T-helper 1 cell treated with Interleukin-12 subunit alpha and Interleukin-12 subunit beta and Interleukin-4 antibody, amounts not matched to agents 30 ng/mL and 1 ng/mL, for 36 hours (primary cell): ENCODE results near the gene ZBTB20. TPM values are rescaled to one million over a fixed set of nuclear protein-coding genes. Genes with fewer than 3 reads are reported as not detected.
"Not testable (repeated sequence)": the region's sequence is repeated elsewhere in the genome, so short reads cannot be mapped to it uniquely, and the experiment has no call there.

Experiments
- intact Hi-C: fragments of 100-400 bp; cut with micrococcal nuclease; formaldehyde crosslinking; loops from one replicate; pipeline ENCODE4 v1.15.1; 2024
- total RNA-seq: library from RNA; stranded (reverse); gene quantifications from 2 replicates; pipeline ENCODE4 v1.2.3, GENCODE V29; 2022

ZBTB20 gene
- total RNA-seq, result 10.2 and 11.5 TPM in 2 replicates

DNA sequence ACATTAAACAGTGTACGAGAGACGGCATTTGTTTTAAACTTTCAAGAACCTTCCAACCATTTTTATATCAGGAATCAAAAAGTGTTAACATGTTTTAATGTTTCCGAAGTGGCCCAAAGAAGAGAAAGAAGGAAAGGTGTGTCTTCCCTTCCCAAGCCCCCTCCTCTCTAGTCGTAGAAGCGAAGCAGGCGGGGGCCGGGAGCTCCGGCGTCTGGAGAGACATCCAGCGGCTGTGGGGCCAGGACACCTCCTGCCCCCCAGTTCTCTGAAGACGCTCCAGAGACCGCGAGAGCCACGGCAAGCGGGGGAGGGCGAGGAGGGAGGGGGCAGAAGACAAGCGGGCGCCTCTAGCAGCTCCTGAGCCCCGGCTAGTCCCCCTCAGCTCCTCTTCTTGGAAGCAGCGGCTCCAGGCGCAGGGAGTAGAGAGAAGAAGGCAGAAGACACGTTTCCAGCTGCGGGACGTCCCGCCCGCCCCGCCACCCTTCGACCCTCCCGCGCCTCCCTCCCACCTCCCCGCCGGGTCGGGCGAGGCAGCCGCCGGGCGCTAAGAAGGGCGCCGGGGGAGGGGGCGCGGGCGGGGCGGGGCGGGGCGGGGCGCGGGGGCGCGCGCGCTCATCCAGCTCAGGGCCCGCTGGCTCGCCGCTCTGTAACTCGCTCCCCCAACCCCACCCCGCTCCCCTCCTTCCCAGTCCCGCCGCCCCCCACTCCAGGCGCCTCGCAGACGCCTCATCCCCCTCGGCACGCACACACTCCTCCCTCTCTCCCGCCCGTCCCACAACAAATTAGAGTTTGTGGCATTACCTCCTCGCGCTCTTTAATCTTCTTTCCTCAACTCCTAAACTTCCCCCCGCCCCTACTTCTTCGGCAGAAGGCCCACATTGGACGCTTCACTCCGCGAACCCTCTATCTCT lies at the start of gene ZBTB20:
ZBTB20 (minus strand) TSS at position 871 of the 911 bp plus-strand sequence.
- intact Hi-C loops, result loop anchor here (1.0 to 10.0 kb wide), 12 partner anchors 19 to 1631 kb away; partner anchors contain the start of genes CCDC191, NAA50, QTRT2 and SPICE1

DNA sequence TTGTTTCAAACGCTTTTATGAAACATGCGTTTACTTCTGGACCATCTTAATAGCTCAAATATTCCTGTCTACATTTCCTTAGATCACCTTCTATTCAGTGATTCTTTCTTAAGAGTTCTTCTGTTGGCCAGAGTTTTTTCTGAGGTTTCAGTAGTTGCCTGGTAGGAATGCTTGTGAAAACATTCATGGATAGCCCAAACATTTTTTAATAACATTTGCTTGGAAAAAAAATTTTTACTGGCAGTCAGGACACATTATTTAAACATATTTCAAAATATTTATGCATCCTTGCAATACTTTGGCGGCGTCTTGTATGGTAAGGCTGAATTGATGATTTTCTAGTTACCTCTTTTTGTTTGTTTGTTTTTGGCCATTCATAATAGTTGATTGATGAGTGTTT lies 47.4 kb upstream of the ZBTB20 start:
- intact Hi-C loops, result no loop called here

DNA sequence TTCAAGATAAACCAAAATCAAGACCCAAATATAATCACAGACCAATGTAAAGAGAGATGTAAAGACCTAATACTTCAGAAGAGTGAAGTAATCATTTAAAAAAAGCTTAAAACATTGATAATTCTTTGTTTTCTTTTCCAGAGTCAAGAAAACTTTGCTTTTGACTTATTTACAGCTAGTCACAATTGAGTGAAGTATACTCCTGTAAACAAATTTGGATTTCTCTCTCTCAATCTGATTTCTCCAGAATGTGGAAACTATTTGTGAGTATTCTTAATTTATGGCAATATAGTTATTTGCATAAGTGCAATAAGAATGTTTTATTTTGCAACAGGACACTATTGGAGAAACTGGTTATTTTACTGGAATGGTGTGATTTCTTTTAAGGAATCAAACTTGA lies 43.7 kb upstream of the ZBTB20 start:
- intact Hi-C loops, result no loop called here

DNA sequence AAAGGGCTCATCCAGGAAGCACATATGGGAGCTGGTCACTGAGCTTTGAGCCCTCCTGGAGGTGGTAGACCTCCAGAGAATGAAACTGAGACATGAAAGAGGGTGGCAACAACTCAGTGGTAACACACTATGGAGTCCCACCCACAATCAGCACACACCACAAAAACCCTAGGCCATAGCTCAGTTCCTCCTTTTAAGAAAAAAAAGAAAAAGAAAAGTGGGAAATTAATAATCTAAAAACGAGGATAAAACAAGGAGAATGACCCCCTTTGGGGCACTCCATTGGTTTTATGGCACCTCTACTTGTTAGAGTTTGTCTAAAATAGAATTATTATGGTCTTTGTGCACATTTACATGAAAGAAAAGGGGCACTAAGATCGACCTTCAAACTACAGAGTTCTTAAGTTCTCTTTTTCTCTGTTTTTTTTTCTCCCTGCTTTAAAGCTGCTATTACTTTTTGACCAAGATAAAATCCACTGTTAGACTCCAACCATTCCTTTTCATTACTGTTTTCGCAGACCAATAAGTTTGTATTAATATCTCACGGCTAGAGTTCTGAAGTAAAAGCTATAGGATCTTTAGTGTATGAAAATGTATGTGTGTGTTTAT lies 40.2 kb upstream of the ZBTB20 start:
- intact Hi-C loops, result no loop called here

DNA sequence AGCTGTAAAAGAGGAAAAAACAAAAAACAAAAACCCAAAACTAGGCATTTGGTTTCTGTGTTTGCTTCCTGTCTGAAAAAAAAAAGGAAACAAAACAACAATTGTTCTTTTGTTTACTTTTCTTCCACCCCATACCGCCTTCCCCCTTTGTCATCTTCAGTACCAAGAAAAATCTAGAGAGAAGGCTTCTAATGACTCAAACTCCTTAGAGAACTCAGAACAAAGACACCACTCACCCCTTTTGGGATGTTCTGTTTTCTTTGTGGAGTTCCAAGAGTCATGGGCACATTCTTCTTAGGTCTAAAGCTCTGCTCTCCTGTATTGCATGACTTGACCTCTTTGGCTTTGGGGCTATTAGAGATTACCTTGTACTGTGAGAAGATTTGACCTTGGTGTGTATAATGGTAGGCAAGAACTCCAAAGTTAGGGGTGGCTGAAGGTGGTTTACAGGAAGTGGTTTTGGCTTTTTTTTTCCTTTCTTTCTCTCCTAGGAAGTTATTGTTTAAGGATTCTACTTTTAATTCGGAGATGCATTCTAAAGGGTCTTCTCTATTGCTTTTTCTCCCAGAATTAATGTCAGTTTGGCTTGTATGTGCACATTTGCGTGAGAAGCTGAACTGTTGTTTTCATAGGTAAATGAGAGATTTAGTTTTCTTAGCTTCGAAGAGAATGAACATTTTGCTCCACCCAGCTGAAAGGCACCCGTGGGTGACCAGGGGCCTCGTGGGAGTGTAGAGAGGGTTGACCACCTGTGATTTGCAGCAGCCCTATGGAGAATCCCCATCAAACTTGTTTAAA lies 39.5 kb upstream of the ZBTB20 start:
- intact Hi-C loops, result no loop called here

GRCh38 chr3:115184859-115185572 lies 37.9 kb upstream of the ZBTB20 start:
- intact Hi-C loops, result not testable (repeated sequence)

DNA sequence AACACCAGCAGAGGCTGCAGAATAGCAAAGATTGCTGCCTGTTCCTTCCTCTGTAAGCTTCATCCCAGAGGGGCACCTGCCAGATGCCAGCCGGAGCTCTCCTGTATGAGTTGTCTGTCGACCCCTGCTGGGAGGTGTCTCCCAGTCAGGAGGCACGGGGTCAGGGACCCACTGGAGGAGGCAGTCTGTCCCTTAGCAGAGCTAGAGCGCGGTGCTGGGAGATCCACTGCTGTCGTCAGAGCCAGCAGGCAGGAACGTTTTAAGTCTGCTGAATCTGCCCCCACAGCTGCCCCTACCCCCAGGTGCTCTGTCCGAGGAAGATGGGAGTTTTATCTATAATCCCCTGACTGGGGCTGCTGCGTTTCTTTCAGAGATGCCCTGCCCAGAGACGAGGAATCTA lies 31.8 kb upstream of the ZBTB20 start:
- intact Hi-C loops, result not testable (repeated sequence)

- intact Hi-C loops, result loop anchor here (1.0 to 10.0 kb wide), 4 partner anchors 78 to 343 kb away; no protein-coding TSS in a partner anchor
Measured at GRCh38 chr3:115169808-115170207, 22.7 kb upstream of the ZBTB20 start.

DNA sequence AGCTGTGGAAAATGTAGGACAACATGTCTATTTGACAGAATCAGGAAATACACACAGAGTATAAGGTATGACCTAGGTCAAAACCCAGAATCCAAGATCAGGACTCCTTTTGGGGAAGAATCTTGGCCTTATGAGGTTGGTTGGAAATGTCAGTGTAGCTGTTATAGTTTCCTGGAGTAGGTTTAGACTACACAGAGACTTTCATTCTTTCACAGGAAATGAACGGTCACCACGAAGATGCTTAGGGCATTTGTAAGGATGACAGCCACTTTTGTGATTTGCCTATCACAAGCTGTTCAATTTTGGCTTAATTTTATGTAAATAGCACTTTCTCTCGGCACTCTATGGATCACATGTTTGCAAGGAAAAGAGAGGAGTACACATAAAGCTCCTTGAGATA lies 18.6 kb upstream of the ZBTB20 start:
- intact Hi-C loops, result loop anchor here (1.0 to 10.0 kb wide), 3 partner anchors 18 to 301 kb away; partner anchors contain the start of gene ZBTB20

- intact Hi-C loops, result loop anchor here (1.0 to 10.0 kb wide), 3 partner anchors 18 to 300 kb away; partner anchors contain the start of gene ZBTB20
Measured at GRCh38 chr3:115165266-115165665, 18.2 kb upstream of the ZBTB20 start.

DNA sequence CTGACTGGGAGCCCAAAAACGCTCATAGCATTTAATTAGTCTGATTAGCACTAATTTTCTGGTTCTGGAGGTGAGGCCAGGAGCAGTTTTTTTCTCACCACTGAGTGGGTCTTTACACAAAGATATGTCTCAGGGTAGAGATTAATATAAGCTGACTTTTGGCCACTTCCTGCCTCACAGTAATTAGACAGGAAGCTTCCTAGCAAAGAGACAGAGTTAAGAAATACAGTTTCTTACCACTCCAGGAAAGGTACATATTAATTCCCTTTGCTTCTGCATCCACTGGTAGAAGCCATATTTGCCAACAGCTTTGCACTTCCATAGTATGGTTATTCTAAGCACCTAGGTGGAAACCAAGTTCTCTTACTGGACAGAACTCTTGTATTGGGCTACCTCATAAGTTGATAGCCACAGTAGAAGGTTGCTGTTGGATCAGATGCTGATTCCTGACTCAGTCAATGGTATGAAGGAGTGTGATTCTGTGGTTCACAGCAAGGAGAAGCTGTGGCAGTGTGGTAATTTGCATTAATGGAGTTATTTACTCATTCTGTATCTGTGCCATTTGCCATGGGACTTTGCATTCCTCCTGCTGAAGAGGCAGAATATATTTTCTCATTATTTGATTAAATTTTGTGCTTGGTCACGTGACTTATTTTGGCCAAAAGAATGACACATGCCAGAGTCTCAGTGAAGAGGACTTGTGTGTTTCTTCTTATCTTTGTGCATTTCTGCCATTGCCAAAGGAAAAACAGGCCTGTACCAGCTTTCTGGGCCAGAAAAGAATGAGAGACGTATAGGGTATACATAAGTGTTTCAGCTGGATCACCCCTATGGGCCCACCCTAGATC lies 17.5 kb upstream of the ZBTB20 start:
- intact Hi-C loops, result loop anchor here (1.0 to 10.0 kb wide), 3 partner anchors 17 to 300 kb away; partner anchors contain the start of gene ZBTB20

DNA sequence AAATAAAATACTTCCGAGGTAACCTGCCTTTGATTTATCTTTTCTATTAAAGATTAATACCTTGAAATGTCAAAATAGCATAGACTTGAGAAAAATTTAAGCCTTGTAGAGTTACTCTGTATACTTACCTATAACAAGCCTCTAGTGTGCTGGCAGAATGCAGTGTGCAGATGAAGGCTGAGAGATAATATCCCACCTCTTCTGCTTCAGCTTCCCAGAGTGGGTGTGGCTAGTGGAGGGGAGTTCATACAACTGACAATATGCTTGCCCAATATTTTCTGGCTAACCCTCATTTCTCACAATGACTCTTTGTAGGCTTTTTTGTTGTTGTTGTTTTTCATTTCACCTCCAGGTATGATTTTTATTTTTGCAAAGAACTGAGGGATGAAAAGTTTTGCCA lies 15.7 kb upstream of the ZBTB20 start:
- intact Hi-C loops, result loop anchor here (10.0 kb wide), 1 partner anchor 298 kb away; no protein-coding TSS in a partner anchor

DNA sequence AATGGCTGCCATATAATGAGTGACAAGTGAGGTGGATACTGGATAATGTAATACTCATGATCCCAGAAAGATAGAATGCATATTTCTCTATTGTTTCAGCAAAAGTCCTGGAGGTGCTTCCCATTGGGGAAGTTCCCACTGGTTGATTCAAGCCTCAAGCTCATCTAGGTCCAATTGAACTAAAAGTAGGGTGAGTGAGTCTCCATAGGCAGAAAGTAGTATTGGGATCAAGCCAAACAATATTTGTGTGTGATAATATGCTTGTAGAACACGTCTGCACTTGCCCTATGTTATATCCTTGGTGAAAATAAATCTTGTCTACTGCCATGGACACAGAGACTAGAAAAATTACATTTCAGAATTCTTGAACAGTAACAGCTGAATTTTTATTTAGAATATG lies 14.8 kb upstream of the ZBTB20 start:
- intact Hi-C loops, result loop anchor here (10.0 kb wide), 1 partner anchor 297 kb away; no protein-coding TSS in a partner anchor

GRCh38 chr3:115161168-115161834 lies 14.2 kb upstream of the ZBTB20 start:
- intact Hi-C loops, result loop anchor here (10.0 kb wide), 1 partner anchor 296 kb away; no protein-coding TSS in a partner anchor

DNA sequence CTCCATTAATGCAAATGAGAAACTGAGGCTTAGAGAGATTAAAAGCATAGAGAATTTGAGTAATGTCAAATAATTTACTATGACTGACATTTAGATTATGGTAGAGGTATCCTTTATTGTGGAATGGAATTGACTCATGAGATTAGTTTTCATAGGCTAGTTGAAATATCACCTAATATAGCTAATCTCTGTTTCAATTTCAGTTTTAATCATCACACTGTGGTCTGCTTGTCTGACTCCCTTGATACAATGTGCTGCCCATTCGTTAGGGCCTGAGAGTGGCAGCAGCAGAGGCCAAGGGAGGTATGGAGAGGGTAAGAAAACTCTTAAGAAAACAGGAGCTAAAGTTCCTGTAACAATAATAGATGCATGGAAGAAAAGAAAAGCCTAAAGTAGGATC lies 13.2 kb upstream of the ZBTB20 start:
- intact Hi-C loops, result loop anchor here (10.0 kb wide), 1 partner anchor 295 kb away; no protein-coding TSS in a partner anchor

GRCh38 chr3:115156046-115156654 lies 9.1 kb upstream of the ZBTB20 start:
- intact Hi-C loops, result no loop called here

DNA sequence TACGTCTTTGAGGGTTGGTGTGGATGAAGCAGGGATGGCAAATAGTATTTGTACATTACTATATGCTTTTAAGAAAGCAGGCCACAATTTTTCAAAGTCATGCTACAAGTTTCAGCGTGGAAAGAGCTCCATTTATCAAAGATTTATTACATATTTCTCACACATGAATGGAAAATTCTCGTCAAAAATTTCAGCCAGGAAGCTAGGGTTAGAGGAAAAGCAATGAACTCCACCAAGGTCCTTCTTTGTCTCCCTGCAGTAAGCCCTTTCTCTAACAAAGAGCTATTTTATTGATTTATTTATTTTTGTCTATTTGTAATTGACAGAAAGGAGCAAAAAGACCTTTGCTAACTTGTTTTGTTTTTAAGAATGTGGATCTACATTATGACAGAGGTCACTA lies 7.5 kb upstream of the ZBTB20 start:
- intact Hi-C loops, result no loop called here

DNA sequence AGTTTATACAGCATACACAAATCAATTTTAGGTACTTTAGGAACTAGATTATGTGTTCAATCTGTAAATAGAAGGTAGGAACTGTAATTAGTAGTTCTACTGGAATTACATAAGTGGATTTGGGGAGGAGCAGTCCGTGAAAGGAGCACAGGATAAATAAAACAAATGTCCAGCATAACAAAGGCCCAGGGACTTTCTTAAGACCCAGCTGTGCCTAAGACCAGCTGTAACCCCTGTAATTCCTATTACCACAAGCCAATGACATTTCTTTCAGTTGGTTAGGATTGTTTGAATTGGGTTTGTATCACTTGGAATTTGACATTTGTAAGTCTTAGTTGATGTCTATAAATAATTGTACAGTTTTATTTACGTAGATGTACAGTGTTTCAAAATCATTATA lies 4.8 kb upstream of the ZBTB20 start:
- intact Hi-C loops, result no loop called here
